Spleen (tissue), 11 donors: ENCODE measurements around the gene CIPC. TPM values are rescaled to one million over a fixed set of nuclear protein-coding genes. Genes with fewer than 3 reads are reported as not detected.

Experiments used
- DNase-seq: peaks from one replicate; pipeline ENCODE4 v3.0.0-alpha.2; 2020
- H3K27ac ChIP-seq, 8 donors: fragments of 200-600 bp; sonication (generic) in 7 of 8; 1 replicate in 4 of 8; 2 replicates in 4 of 8; pipeline versions ENCODE4 v1.5.0 to v1.8.0; 2016 to 2021; ENCODE audit warnings: inconsistent platforms in 4 of 8, mild to moderate bottlenecking in 4 of 8, moderate library complexity in 1 of 8
- H3K27me3 ChIP-seq, 7 donors: fragments of 200-600 bp; sonication (generic) in 6 of 7; replicated peaks in 1 of 7; 1 replicate in 4 of 7; 2 replicates in 3 of 7; pipeline versions ENCODE4 v1.5.0 to v1.8.0; 2016 to 2021; ENCODE audit warnings: inconsistent platforms in 3 of 7, mild to moderate bottlenecking in 1 of 7
- H3K36me3 ChIP-seq, 6 donors: fragments of 200-600 bp; sonication (generic) in 5 of 6; 1 replicate in 4 of 6; 2 replicates in 2 of 6; pipeline versions ENCODE4 v1.5.0 to v1.8.0; 2016 to 2021; ENCODE audit warnings: inconsistent platforms in 2 of 6
- H3K4me1 ChIP-seq, 6 donors: fragments of 200-600 bp; sonication (generic) in 5 of 6; 1 replicate in 3 of 6; 2 replicates in 3 of 6; pipeline versions ENCODE4 v1.5.0 to v1.8.0; 2016 to 2021; ENCODE audit warnings: inconsistent platforms in 3 of 6
- H3K4me3 ChIP-seq, 8 donors: fragments of 200-600 bp; sonication (generic) in 7 of 8; 1 replicate in 4 of 8; 2 replicates in 4 of 8; pipeline versions ENCODE4 v1.5.0 to v1.8.0; 2016 to 2021; ENCODE audit warnings: inconsistent platforms in 4 of 8, mild to moderate bottlenecking in 4 of 8, moderate library complexity in 2 of 8
- H3K9me3 ChIP-seq, 8 donors: fragments of 200-600 bp; sonication (generic) in 7 of 8; 1 replicate in 4 of 8; 2 replicates in 4 of 8; pipeline versions ENCODE4 v1.5.0 to v1.8.0; 2016 to 2021; ENCODE audit warnings: inconsistent platforms in 4 of 8
- POLR2A ChIP-seq, 3 donors: fragments of 450-650 bp; IDR thresholded peaks; one replicate each; pipeline ENCODE4 v1.5.1; 2017; ENCODE audit warnings: antibody characterized with exemption in 3 of 3, mild to moderate bottlenecking in 1 of 3
- POLR2AphosphoS5 ChIP-seq, 3 donors: sonication (generic); formaldehyde crosslinking; IDR thresholded peaks; one replicate each; pipeline ENCODE4 v1.5.1; 2017; ENCODE audit warnings: antibody characterized with exemption in 3 of 3
- WGBS, 5 donors: extraction: QIAGEN DNeasy Blood & Tissue Kit in 3 of 5; methylation state at CpG; one replicate each; pipeline versions ENCODE4 v1.1.5 to v1.1.7; 2013 to 2018; 5-methylcytosine and 5-hydroxymethylcytosine counted together
- intact Hi-C: fragments of 100-400 bp; cut with DNase I; formaldehyde crosslinking; loops from one replicate; pipeline ENCODE4 v1.15.0; 2023; ENCODE audit warnings: low total_unique reads
- polyA plus RNA-seq, 3 donors: library from polyadenylated mRNA; stranded (reverse); fragments of 200-250 nt; gene quantifications; one replicate each; pipeline ENCODE4 v1.2.1, GENCODE V29; 2013
- total RNA-seq, 7 donors: library from RNA; depleted of rRNA in 3 of 7; stranded (reverse); fragments of >200 nt in 3 of 7; fragmentation: NEBNext Ultra II Directional in 4 of 7; extraction: Animal tissue kit (Norgen Biotek cat#: 25700) in 4 of 7; gene quantifications; one replicate each; pipeline versions ENCODE4 v1.1.0 to v1.2.1, GENCODE V29; 2016 to 2021
- TF ChIP-seq, protein P1 (sequence below), 11 experiments: fragments of 200-600 bp in 7 of 11; fragments of 450-650 bp in 4 of 11; sonication (generic) in 4 of 11; IDR thresholded peaks in 8 of 11; conservative IDR thresholded peaks in 3 of 11; 1 replicate in 7 of 11; 2 replicates in 4 of 11; pipeline versions ENCODE4 v1.4.0 to v1.8.0; 2016 to 2021; ENCODE audit warnings: antibody characterized with exemption in 11 of 11, inconsistent platforms in 4 of 11, mild to moderate bottlenecking in 1 of 11
- donor health status: healthy with polysubstance abuse.
- donor health status: DM: no; HTN: no; CAD: no; lungs with moderate emphysema.
- donor health status: DM: no; HTN: no; CAD: no.
- donor health status: Bipolar disorder and iron deficiency.
- donor health status: healthy.
- donor health status: DM: no; HTN: no; CAD: no.
- donor health status: DM: yes; HTN: yes; CAD: no.

The CIPC gene
- total and polyA plus RNA-seq, 10 donors, result 4.2 to 33.8 (median 17.7) TPM

DNA sequence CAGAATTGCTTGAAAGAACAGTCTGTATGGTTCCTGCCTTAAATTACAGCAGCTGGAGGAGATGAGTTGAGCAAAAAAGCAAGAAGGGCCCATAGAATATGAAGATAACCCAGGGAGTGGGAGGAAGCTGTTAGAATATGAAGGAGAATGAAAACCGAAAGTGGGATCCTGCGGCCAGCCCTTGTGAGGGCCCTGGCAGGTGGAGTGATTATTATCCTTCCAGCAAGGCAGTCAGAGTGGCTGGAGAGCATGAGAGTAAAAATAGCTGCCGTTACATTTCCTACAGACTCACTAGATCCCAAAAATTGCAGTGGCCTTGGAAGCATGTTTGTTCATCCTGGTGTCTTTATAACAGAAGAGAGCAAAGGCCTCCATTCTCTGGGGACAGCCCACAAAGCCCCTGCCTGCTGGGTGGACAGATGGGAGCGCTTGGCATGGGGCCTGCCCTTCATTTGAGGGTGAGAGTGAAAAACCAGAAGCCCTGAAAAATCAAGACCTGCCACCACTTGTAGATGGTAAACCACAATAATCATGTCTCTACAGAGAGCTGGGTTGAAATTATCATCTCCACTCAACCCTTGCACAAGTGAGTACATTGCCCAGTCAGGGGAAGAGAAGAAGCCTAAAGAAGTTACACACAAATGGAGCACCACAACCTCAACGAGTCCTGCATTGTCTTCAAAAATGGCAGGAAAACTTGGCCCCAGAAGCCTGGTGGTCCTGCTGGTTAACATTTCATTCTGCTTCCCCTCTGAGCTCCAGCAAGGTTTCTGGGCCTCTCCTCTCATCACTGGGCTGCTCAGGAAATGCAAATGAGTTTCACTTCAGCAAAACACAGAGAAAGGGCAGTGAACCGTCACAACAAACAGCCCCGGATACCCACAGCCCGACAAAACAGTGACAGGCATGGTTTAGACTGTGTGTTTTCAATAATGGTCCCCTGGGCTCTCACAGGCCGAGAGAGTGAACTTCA lies 23.0 kb downstream of the CIPC start:
- Histone ChIP-seq H3K27ac (peak overlapping the region; percentile 65 to 92 (median 82)), H3K9me3 (no peaks in the 10 kb centered on the region), H3K4me1 (peaks cover 44 to 78% (median 61%) of the 10 kb centered on the region in 6 donors), H3K4me3 (peak overlapping the region in 1 of 8 donors; percentile 21), H3K27me3 (peaks cover 0 to 21% (median 6%) of the 10 kb centered on the region in 7 donors), H3K36me3 (peaks cover 0 to 27% (median 0%) of the 10 kb centered on the region in 6 donors)
- TF ChIP-seq, protein P1, sequence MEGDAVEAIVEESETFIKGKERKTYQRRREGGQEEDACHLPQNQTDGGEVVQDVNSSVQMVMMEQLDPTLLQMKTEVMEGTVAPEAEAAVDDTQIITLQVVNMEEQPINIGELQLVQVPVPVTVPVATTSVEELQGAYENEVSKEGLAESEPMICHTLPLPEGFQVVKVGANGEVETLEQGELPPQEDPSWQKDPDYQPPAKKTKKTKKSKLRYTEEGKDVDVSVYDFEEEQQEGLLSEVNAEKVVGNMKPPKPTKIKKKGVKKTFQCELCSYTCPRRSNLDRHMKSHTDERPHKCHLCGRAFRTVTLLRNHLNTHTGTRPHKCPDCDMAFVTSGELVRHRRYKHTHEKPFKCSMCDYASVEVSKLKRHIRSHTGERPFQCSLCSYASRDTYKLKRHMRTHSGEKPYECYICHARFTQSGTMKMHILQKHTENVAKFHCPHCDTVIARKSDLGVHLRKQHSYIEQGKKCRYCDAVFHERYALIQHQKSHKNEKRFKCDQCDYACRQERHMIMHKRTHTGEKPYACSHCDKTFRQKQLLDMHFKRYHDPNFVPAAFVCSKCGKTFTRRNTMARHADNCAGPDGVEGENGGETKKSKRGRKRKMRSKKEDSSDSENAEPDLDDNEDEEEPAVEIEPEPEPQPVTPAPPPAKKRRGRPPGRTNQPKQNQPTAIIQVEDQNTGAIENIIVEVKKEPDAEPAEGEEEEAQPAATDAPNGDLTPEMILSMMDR (IDR thresholded peaks at IDR 0.05 in 8 of 11, conservative IDR thresholded peaks at IDR 0.05 in 3 of 11), result no peak
- peak in 1 of 3 donors; percentile 60 for TF ChIP-seq POLR2AphosphoS5 (IDR thresholded peaks at IDR 0.05)
- intact Hi-C loops, result no loop called here
- 25 to 56% (median 46%) methylated on average over 7 to 9 of the region's 9 CpGs for WGBS, 5 donors
- peak; percentile 79 for DNase-seq

GRCh38 chr14:77122526-77123125 lies 24.6 kb downstream of the CIPC start:
- DNase-seq, result no peak
- H3K4me1 ChIP-seq, result peaks cover 44 to 78% (median 61%) of the 10 kb centered on the region in 6 donors
- H3K9me3 ChIP-seq, result no peaks in the 10 kb centered on the region
- H3K27ac ChIP-seq, result peak overlapping the region in 7 of 8 donors; percentile 12 to 92 (median 83)
- TF ChIP-seq, protein P1 (IDR thresholded peaks at IDR 0.05 in 8 of 11, conservative IDR thresholded peaks at IDR 0.05 in 3 of 11), result no peak
- TF ChIP-seq POLR2A (IDR thresholded peaks at IDR 0.05) (no peak), POLR2AphosphoS5 (IDR thresholded peaks at IDR 0.05) (no peak)
- intact Hi-C loops, result no loop called here
- H3K4me3 ChIP-seq, result no peak overlapping the region
- peaks cover 0 to 30% (median 6%) of the 10 kb centered on the region in 7 donors for H3K27me3 ChIP-seq
- peaks cover 0 to 11% (median 0%) of the 10 kb centered on the region in 6 donors for H3K36me3 ChIP-seq
- WGBS, 5 donors, result 56 to 75% (median 67%) methylated on average over 6 of the region's 6 CpGs

GRCh38 chr14:77123381-77124325 lies 25.6 kb downstream of the CIPC start:
- Histone ChIP-seq H3K4me1 (peaks cover 44 to 71% (median 60%) of the 10 kb centered on the region in 6 donors), H3K27ac (peak overlapping the region; percentile 12 to 92 (median 70)), H3K4me3 (peak overlapping the region in 4 of 8 donors; percentile 49 to 68 (median 56)), H3K36me3 (peaks cover 0 to under 1% (median 0%) of the 10 kb centered on the region in 6 donors), H3K9me3 (no peaks in the 10 kb centered on the region), H3K27me3 (peaks cover 0 to 33% (median 6%) of the 10 kb centered on the region in 7 donors)
- WGBS, 5 donors, result 66 to 80% (median 74%) methylated on average over 9 of the region's 9 CpGs
- intact Hi-C loops, result no loop called here
- peak; percentile 73 for DNase-seq
- TF ChIP-seq POLR2A (IDR thresholded peaks at IDR 0.05) (no peak), POLR2AphosphoS5 (IDR thresholded peaks at IDR 0.05) (peak in 1 of 3 donors; percentile 38)
